HEK293 (cell line): ENCODE results near the gene DIP2A.

Source experiments
- HOXA7 ChIP-seq: sonication (generic); formaldehyde crosslinking; IDR thresholded peaks from 2 replicates; pipeline ENCODE4 v1.8.1; 2022; ENCODE audit warnings: missing genetic modification reagents, borderline replicate concordance
- TCF7L2 ChIP-seq: IDR thresholded peaks from 2 replicates; pipeline ENCODE4 v1.6.1; 2011; ENCODE audit warnings: low read depth, mild to moderate bottlenecking, inconsistent platforms, low read length, moderate library complexity, borderline replicate concordance

DNA sequence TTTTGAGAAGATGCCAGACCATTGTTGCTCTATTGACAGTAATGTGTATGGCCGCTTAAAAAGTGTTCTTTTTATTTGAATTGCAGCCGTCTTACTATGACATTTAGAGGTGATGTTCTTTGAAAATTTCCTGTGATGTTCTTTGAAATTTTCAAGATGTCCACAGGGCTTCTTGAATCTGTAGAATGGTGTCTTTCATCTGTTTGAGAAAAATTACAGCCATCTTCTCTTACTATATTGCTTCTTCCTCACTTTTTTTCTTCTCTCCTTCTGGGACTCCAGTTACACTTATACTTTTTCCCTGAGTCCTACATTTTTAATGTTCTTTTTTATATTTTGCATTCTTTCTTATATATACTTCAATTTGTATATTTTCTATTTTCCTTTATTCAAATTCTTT lies 57.4 kb downstream of the DIP2A start:
- TF ChIP-seq HOXA7 (CRISPR knock-in tag) (no peak), TCF7L2 (no peak)
